ENCODE results near the gene SORL1. TPM values are rescaled to one million over a fixed set of nuclear protein-coding genes. Genes with fewer than 3 reads are reported as not detected.

The SORL1 gene
- total RNA-seq, 1 experiment from 2014 or later = 4.9 TPM

DNA sequence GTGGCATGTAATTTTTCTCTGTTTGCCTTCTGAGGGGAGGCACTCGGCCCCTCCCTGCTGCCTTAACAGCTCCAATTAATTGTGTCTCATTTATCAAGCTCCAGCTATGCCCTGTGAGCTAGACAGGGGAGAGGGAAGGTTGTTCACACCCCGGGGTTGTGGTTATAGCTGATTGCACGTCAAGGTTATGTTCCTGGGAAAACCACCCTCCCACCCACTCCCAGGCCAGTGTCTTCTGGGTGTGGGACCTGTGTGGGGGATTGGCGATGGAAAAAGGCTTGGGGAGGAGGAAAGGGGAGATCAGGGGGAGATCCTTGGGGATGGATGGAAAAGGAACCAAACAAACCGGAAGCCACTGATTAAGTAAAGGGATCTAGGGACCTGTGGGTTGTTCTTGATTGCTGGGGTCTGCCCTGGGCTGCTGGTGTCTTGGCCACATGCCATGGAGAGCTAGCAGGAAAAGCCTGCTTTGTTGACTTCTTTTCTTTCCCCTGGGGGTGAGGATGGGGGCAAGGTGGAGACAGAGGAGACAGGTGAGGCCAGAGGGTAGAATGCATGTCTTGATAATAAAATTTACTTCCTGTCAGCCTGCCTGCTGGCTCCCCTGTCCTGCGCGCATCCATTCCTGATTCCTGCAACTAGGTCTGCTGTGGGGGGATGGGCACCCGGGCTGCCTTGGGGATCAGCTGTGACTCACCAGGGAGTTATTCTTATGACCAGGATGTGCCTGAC lies 14.1 kb downstream of the SORL1 start:
- Histone ChIP-seq H3K27ac (peak overlapping the region; percentile 95), H3F3A (ENCODE audit: insufficient read depth, low read depth) (peaks cover 55% of the 10 kb centered on the region), H3K9me3 (ENCODE audit: insufficient read depth, low read depth) (no peaks in the 10 kb centered on the region), H3K36me3 (ENCODE audit: low read depth) (no peaks in the 10 kb centered on the region), H3K4me3 (peak overlapping the region; percentile 12; the same call in 1 of the 2 replicates), H3K4me2 (peak overlapping the region; percentile 68), H2AFZ (peak overlapping the region; percentile 46; the same call in 1 of the 2 replicates), H3K79me2 (ENCODE audit: low read depth) (no peaks in the 10 kb centered on the region), H4K20me1 (ENCODE audit: insufficient read depth) (no peaks in the 10 kb centered on the region), H3K4me1 (replicated peaks; ENCODE audit: insufficient read depth) (peaks cover 75% of the 10 kb centered on the region), H3K9me2 (ENCODE audit: insufficient read depth) (no peaks in the 10 kb centered on the region), H3K27me3 (ENCODE audit: insufficient read depth, low read depth) (no peaks in the 10 kb centered on the region)
- ChIA-PET POLR2A (ENCODE audit: unreplicated experiment) (interaction anchor here (0.5 to 1.2 kb wide), 3 partner anchors 174 to 1345 kb away, joined by 5 to 29 read pairs (median 22); partner anchors contain the start of gene SC5D), CTCF (interaction anchor here (0.6 kb wide), 1 partner anchor 56 kb away, joined by 5 read pairs; no protein-coding TSS in a partner anchor)
- TF ChIP-seq CTCF (conservative IDR thresholded peaks at IDR 0.05) (no peak), EZH2 (IDR thresholded peaks at IDR 0.05; ENCODE audit: low read depth) (no peak)
- intact Hi-C loops (cut with micrococcal nuclease; ENCODE audit: unreplicated experiment) = loop anchor here (1.0 to 10.0 kb wide), 3 partner anchors 10 to 921 kb away; no protein-coding TSS in a partner anchor
- BruUV-seq (replicated peaks) = no TSS peak
- peak; percentile 93 to 98 for DNase-seq

DNA sequence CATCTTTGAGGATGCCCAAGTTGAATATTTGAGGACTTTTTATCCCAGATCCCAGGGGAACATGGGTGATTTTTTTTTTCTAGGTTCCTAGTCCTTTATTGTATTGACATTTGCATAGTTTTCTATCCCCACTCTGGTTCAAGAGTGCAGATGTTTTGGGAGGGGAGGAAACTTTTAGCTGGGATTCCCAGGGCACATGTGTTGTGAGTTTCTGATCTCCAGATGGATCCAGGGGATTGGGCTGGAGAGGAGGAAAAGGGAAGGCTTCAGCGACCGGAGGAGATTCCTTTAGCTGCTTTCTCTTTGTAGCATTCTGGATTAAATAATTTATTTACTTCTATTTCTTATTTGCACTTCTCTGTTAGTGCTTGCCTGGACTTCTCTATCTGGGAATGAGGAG lies 15.4 kb downstream of the SORL1 start:
- no peaks in the 10 kb centered on the region for H4K20me1 ChIP-seq (ENCODE audit: insufficient read depth)
- H3K9me2 ChIP-seq (ENCODE audit: insufficient read depth) = no peaks in the 10 kb centered on the region
- H3K36me3 ChIP-seq (ENCODE audit: low read depth) = no peaks in the 10 kb centered on the region
- no peak for DNase-seq
- POLR2A ChIA-PET (ENCODE audit: unreplicated experiment) = interaction anchor here (1.2 kb wide), 1 partner anchor 175 kb away, joined by 29 read pairs; the partner anchor contains the start of gene SC5D
- H2AFZ ChIP-seq = peak overlapping the region; percentile 53; the same call in 1 of the 2 replicates
- TF ChIP-seq EZH2 (IDR thresholded peaks at IDR 0.05; ENCODE audit: low read depth) (no peak), CTCF (conservative IDR thresholded peaks at IDR 0.05) (no peak)
- no peak overlapping the region for H3K4me3 ChIP-seq
- no TSS peak for BruUV-seq (replicated peaks)
- CTCF ChIA-PET = no interaction called here
- peak overlapping the region; percentile 95 for H3K27ac ChIP-seq
- intact Hi-C loops (cut with micrococcal nuclease; ENCODE audit: unreplicated experiment) = loop anchor here (10.0 kb wide), 2 partner anchors 67 to 923 kb away; no protein-coding TSS in a partner anchor
- H3K79me2 ChIP-seq (ENCODE audit: low read depth) = no peaks in the 10 kb centered on the region
- H3K4me1 ChIP-seq (replicated peaks; ENCODE audit: insufficient read depth) = peaks cover 63% of the 10 kb centered on the region
- H3K9me3 ChIP-seq (ENCODE audit: insufficient read depth, low read depth) = no peaks in the 10 kb centered on the region
- peak overlapping the region; percentile 68 for H3K4me2 ChIP-seq
- H3F3A ChIP-seq (ENCODE audit: insufficient read depth, low read depth) = peaks cover 53% of the 10 kb centered on the region
- H3K27me3 ChIP-seq (ENCODE audit: insufficient read depth, low read depth) = no peaks in the 10 kb centered on the region

DNA sequence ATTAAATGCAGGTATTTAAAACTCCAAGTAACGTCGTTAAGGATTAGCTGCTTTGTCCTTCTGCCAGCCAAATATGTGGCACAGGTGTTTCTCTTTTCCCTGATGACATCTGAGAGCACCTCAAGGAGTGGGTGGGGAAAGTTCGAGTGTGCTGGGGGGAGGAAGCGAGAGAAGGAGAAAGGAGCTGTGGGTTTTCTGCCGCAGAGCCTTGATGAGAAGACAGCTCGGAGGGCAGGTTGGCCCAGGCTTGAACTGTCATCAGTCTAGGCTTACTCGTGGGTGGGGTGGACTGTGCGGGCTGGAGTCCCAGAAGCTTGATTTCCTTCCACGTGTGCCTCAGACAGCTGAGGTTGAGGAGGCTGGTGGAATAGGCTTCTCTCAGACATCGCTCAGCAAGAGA lies 15.9 kb downstream of the SORL1 start:
- TF ChIP-seq CTCF (conservative IDR thresholded peaks at IDR 0.05) (no peak), EZH2 (IDR thresholded peaks at IDR 0.05; ENCODE audit: low read depth) (no peak)
- no peaks in the 10 kb centered on the region for H3K36me3 ChIP-seq (ENCODE audit: low read depth)
- DNase-seq = no peak
- intact Hi-C loops (cut with micrococcal nuclease; ENCODE audit: unreplicated experiment) = loop anchor here (10.0 kb wide), 2 partner anchors 67 to 923 kb away; no protein-coding TSS in a partner anchor
- H2AFZ ChIP-seq = no peak overlapping the region
- peak overlapping the region; percentile 95 for H3K27ac ChIP-seq
- BruUV-seq (replicated peaks) = no TSS peak
- H4K20me1 ChIP-seq (ENCODE audit: insufficient read depth) = no peaks in the 10 kb centered on the region
- ChIA-PET POLR2A (ENCODE audit: unreplicated experiment) (no interaction called here), CTCF (interaction anchor here (0.5 kb wide), 1 partner anchor 24 kb away, joined by 3 read pairs; no protein-coding TSS in a partner anchor)
- H3K4me2 ChIP-seq = peak overlapping the region; percentile 68
- H3K27me3 ChIP-seq (ENCODE audit: insufficient read depth, low read depth) = no peaks in the 10 kb centered on the region
- no peaks in the 10 kb centered on the region for H3K9me3 ChIP-seq (ENCODE audit: insufficient read depth, low read depth)
- no peaks in the 10 kb centered on the region for H3K79me2 ChIP-seq (ENCODE audit: low read depth)
- peaks cover 58% of the 10 kb centered on the region for H3K4me1 ChIP-seq (replicated peaks; ENCODE audit: insufficient read depth)
- no peak overlapping the region for H3K4me3 ChIP-seq
- H3F3A ChIP-seq (ENCODE audit: insufficient read depth, low read depth) = peaks cover 48% of the 10 kb centered on the region
- H3K9me2 ChIP-seq (ENCODE audit: insufficient read depth) = no peaks in the 10 kb centered on the region
